Astrocyte of the cerebellum (primary cell): ENCODE data around the gene UBE2E3.
"Not testable (repeated sequence)": the region's sequence is repeated elsewhere in the genome, so short reads cannot be mapped to it uniquely, and the experiment has no call there.

Experiments
- DNase-seq: peaks from one replicate; pipeline ENCODE4 v3.0.0-alpha.2; 2011; ENCODE audit warnings: low read depth
- H3K4me3 ChIP-seq: 2 replicates; pipeline ENCODE4 v1.5.1; 2011; ENCODE audit warnings: mild to moderate bottlenecking, low read depth, low read length, moderate library complexity
- in situ Hi-C: cut with HindIII; loops from 2 replicates; pipeline ENCODE4 v1.10.0; 2017; ENCODE audit warnings: low sequenced_read_pairs
- TF ChIP-seq, protein P1 (sequence below): IDR thresholded peaks from 2 replicates; pipeline ENCODE4 v1.5.1; 2012; ENCODE audit warnings: low read length, low read depth, moderate library complexity, mild to moderate bottlenecking; ENCODE audit errors: missing control alignments

The UBE2E3 gene

DNA sequence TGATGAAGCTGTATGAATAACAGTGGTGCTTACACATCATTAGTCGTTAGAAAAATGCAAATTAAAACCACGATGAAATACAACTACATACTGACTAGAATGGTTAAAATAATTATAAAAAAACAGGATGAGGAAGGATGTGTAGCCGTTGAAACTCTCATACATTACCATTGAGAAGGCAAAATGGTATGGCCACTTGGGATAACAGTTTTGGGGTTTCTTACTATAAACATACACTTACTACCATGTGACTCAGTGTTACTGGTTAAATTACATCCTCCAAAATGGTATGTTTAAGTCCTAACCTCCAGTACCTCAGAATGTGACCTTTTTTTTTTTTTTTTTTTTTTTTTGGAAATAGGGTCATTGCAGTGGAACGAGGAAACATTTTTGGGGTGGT lies 58.4 kb downstream of the UBE2E3 start:
- TF ChIP-seq, protein P1, sequence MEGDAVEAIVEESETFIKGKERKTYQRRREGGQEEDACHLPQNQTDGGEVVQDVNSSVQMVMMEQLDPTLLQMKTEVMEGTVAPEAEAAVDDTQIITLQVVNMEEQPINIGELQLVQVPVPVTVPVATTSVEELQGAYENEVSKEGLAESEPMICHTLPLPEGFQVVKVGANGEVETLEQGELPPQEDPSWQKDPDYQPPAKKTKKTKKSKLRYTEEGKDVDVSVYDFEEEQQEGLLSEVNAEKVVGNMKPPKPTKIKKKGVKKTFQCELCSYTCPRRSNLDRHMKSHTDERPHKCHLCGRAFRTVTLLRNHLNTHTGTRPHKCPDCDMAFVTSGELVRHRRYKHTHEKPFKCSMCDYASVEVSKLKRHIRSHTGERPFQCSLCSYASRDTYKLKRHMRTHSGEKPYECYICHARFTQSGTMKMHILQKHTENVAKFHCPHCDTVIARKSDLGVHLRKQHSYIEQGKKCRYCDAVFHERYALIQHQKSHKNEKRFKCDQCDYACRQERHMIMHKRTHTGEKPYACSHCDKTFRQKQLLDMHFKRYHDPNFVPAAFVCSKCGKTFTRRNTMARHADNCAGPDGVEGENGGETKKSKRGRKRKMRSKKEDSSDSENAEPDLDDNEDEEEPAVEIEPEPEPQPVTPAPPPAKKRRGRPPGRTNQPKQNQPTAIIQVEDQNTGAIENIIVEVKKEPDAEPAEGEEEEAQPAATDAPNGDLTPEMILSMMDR: no peak
- in situ Hi-C loops: no loop called here
- no peak for DNase-seq
- no peak overlapping the region for H3K4me3 ChIP-seq

DNA sequence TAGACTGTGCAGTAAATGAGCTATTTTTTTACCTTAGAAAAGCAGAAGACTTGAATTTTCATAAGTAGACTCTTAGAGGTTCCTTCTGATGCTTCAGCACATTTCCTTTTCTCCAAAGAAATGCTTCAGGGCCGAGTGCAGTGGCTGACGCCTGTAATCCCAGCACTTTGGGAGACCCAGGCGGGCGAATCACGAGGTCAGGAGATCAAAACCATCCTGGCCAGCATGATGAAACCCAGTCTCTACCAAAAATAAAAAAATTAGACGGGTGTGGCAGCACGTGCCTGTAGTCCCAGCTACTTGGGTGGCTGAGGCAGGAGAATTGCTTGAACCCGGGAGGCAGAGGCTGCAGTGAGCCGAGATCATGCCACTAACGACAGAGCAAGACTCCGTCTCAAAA lies 60.4 kb downstream of the UBE2E3 start:
- in situ Hi-C loops, H3K4me3 ChIP-seq, DNase-seq: not testable (repeated sequence)

DNA sequence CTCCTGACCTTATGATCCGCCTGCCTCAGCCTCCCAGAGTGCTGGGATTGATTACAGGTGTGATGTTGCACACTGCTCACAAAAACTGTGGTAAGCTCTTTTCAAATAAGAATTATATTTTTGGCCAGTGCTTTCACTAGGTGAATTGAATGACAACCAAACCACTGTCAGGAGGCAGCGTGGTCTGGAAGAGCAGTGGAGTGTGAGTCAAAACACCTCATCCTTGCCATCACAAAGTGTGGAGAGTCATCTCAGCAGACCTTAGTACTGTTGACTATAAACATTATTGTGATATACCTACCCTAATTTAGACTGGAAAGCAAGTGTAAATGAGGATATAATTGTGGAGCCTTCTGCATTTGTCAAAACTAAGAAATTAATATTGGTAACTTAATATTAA lies 61.3 kb downstream of the UBE2E3 start:
- no peak overlapping the region for H3K4me3 ChIP-seq
- TF ChIP-seq, protein P1: no peak
- in situ Hi-C loops: no loop called here
- no peak for DNase-seq

DNA sequence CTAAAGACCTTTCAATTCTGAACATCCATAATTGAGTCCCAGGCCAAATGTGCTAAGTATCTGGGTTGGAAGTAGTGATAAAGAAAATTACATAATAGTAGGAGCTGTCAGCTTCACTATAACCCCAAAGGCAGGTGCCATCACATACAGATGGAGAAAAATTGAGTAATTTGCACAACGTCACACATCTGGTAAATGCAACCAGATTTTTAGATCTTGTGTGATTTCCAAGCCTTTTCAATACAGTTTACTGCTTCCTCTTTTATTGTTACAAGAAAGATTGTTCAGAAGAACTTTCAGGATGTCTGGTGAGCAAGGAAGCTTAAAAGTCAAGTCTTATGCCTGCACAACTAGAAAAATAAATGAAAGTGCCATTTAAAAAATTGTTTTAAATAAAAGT lies 62.3 kb downstream of the UBE2E3 start:
- DNase-seq: no peak
- TF ChIP-seq, protein P1: no peak
- no peak overlapping the region for H3K4me3 ChIP-seq
- in situ Hi-C loops: no loop called here

DNA sequence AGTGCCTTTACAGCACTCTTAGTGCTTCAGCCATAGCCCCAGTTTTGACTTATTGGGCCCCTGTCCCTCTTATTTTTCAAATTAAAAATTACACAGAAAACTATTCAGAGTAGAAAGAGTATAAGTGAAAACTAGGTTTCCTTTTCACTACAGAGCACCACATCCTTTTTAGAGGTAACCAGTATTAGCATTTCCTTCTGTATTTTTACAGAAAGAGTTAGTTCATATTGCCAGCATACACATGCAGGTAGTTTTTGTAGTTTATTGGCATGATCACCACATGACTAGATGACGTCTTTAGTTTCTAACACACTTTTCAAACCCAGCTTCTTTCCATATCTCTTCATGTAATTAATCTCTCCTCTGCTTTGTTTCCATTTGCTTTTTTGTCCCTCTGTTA lies 66.4 kb downstream of the UBE2E3 start:
- in situ Hi-C loops: no loop called here
- no peak for DNase-seq
- H3K4me3 ChIP-seq: no peak overlapping the region
- TF ChIP-seq, protein P1: no peak

DNA sequence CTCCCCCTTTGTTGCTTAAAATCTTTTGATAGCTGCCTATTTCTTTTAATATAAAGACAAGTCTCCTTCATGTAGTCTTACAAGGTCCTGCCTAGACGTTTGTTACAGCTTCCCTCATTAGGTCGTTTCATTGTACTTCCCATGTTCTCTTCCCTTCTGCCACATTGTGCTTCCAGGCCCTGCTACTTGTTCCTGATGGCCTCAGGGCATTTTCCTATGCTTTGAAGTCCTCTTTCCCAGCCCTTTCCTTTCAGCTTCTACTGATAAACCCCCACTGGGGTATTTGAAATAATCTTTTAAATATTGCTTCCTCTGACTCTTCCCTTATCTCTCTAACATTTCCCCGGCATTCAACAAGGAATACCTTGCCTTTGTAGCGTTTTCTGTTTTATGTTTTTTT lies 67.4 kb downstream of the UBE2E3 start:
- H3K4me3 ChIP-seq: no peak overlapping the region
- no peak for DNase-seq
- in situ Hi-C loops: no loop called here
- TF ChIP-seq, protein P1: no peak

DNA sequence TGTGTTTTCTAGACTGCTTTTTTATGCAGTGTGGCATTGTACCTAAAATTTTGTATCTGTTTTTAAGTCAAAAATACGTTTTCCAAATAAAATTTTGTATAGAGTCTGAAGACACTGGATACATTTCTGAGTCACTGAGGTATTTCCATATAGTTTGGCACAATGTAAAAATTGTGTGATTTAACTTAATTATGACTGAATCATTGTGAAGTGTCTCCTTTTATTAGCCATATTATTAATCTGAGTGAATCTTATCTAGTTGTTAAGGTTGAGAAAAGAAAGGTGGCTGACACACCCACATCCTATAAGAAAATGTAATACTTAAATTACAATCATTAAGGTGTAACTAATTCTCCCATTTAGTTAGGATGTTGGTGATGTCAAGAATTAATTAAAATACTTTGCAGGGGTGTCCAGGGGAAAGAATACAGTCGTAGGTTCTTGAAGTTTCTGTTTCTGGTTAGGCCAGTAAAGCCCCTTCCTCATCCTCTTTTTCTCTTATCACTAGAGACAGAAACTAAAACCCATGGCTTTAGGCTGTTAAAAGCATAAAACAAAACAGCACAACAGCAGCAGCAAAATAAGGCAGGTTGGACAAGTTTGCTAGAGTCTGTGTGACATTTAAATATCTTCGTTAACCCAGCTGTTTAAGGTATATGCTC lies 71.6 kb downstream of the UBE2E3 start:
- in situ Hi-C loops: no loop called here
- TF ChIP-seq, protein P1: no peak
- no peak overlapping the region for H3K4me3 ChIP-seq
- no peak for DNase-seq
